HL-60 (cell line): ENCODE measurements around the gene KAT14.
A peak's percentile ranks its signal among the peaks of the same experiment; 100 is the strongest.
"Not testable (repeated sequence)": the region's sequence is repeated elsewhere in the genome, so short reads cannot be mapped to it uniquely, and the experiment has no call there.

Experiments used
- DNase-seq, 2 experiments: peaks; one replicate each; pipeline ENCODE4 v3.0.0-alpha.2; 2010 to 2020; ENCODE audit warnings: low read depth in 1 of 2, low spot score in 1 of 2
- H3K27ac ChIP-seq: fragments of 250-450 bp; sonication (Bioruptor Pico); replicated peaks from 2 replicates; pipeline ENCODE4 v1.5.1; 2020; ENCODE audit warnings: mild to moderate bottlenecking, moderate library complexity
- H3K27me3 ChIP-seq: fragments of 250-450 bp; sonication (Bioruptor Pico); 2 replicates; pipeline ENCODE4 v1.5.1; 2021; ENCODE audit warnings: mild to moderate bottlenecking, moderate library complexity; ENCODE audit not compliant: insufficient read depth, poor library complexity, severe bottlenecking
- H3K4me3 ChIP-seq: replicated peaks from 2 replicates; pipeline ENCODE4 v1.5.1; 2011; ENCODE audit warnings: mild to moderate bottlenecking, control low read depth, low read length; ENCODE audit not compliant: insufficient read depth
- GABPA ChIP-seq: IDR thresholded peaks from 2 replicates; pipeline ENCODE4 v1.6.1; 2012; ENCODE audit warnings: low read depth
- POLR2AphosphoS5 ChIP-seq: IDR thresholded peaks from 2 replicates; pipeline ENCODE4 v1.6.1; 2012; ENCODE audit warnings: low read depth
- REST ChIP-seq: IDR thresholded peaks from 2 replicates; pipeline ENCODE4 v1.6.1; 2012; ENCODE audit warnings: low read depth; ENCODE audit not compliant: insufficient replicate concordance
- SPI1 ChIP-seq: IDR thresholded peaks from 2 replicates; pipeline ENCODE4 v1.6.1; 2012; ENCODE audit warnings: low read depth, mild to moderate bottlenecking, borderline replicate concordance
- TF ChIP-seq, protein P1 (sequence below): IDR thresholded peaks from one replicate; pipeline ENCODE4 v1.5.1; 2011; ENCODE audit warnings: low read length, control low read depth, inconsistent platforms; ENCODE audit not compliant: insufficient read depth

Gene KAT14

GRCh38 chr20:18128574-18128973 lies 9.1 kb upstream of the KAT14 start:
- peak; percentile 36 to 52 for DNase-seq
- TF ChIP-seq SPI1 = peak; percentile 76; the same call in 1 of the 2 replicates

DNA sequence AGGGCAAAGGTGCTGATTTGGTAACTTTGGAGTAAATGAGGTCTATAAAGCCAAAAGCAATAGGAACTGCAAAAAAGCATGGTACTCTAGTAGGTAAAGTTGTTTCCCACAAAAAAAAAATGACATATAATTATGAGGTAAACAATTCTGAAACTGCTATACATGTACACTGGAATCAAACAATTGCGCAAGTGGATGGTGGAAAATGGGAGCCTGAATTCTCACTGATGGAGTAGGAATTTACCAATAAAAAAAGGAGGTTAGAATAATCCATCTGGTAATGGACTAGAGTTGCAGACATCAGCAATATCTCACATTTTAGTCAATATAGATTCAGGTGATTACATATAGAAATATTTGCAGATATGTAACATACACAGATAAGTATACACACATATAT lies 5.0 kb upstream of the KAT14 start:
- Histone ChIP-seq H3K4me3 (no peak overlapping the region), H3K27ac (no peak overlapping the region), H3K27me3 (no peaks in the 10 kb centered on the region)
- no peak for DNase-seq
- TF ChIP-seq, protein P1, sequence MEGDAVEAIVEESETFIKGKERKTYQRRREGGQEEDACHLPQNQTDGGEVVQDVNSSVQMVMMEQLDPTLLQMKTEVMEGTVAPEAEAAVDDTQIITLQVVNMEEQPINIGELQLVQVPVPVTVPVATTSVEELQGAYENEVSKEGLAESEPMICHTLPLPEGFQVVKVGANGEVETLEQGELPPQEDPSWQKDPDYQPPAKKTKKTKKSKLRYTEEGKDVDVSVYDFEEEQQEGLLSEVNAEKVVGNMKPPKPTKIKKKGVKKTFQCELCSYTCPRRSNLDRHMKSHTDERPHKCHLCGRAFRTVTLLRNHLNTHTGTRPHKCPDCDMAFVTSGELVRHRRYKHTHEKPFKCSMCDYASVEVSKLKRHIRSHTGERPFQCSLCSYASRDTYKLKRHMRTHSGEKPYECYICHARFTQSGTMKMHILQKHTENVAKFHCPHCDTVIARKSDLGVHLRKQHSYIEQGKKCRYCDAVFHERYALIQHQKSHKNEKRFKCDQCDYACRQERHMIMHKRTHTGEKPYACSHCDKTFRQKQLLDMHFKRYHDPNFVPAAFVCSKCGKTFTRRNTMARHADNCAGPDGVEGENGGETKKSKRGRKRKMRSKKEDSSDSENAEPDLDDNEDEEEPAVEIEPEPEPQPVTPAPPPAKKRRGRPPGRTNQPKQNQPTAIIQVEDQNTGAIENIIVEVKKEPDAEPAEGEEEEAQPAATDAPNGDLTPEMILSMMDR = no peak
- TF ChIP-seq POLR2AphosphoS5 = no peak
- no peak for TF ChIP-seq GABPA
- TF ChIP-seq REST = no peak
- no peak for TF ChIP-seq SPI1

More at GRCh38 chr20:18128574-18128973, 9.1 kb upstream of the KAT14 start:
- not testable (repeated sequence) for H3K27me3 ChIP-seq, H3K4me3 ChIP-seq, H3K27ac ChIP-seq

- no peak for DNase-seq
- Histone ChIP-seq H3K27me3 (no peaks in the 10 kb centered on the region), H3K4me3 (no peak overlapping the region), H3K27ac (no peak overlapping the region)
- TF ChIP-seq POLR2AphosphoS5 (no peak), SPI1 (no peak), GABPA (no peak), REST (no peak)
- TF ChIP-seq, protein P1 = no peak
Measured at GRCh38 chr20:18133962-18134361, 3.7 kb upstream of the KAT14 start.

DNA sequence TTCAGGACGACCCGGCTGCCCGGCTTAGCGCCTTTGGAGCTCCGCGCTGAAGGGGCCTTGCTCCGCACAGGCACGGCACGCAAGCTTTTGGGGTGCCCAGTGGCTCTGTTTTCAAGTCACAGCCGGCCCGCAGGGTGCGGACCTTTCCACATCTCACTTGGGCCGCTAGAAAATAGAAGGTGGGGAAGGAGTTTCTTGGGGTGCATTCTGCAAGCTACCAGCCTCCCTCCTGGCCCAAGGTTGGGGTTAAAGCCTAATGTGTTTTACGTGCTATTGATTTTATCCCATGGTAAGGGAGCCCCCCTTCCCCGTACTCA lies 561 bp downstream of the KAT14 start:
- TF ChIP-seq POLR2AphosphoS5 = no peak
- no peak for TF ChIP-seq SPI1
- TF ChIP-seq GABPA = no peak
- TF ChIP-seq REST = no peak
- peak overlapping the region; percentile 75 for H3K4me3 ChIP-seq
- no peak for DNase-seq
- peak overlapping the region; percentile 96 for H3K27ac ChIP-seq
- no peaks in the 10 kb centered on the region for H3K27me3 ChIP-seq
